HepG2 (cell line): ENCODE data around the gene TADA2A. TPM values are rescaled to one million over a fixed set of nuclear protein-coding genes. Genes with fewer than 3 reads are reported as not detected.
A peak's percentile ranks its signal among the peaks of the same experiment; 100 is the strongest.

Experiments
- FOSL1 ChIP-seq: sonication (generic); formaldehyde crosslinking; IDR thresholded peaks from 2 replicates; pipeline ENCODE4 v1.9.0; 2021; ENCODE audit warnings: missing genetic modification reagents, borderline replicate concordance
- KMT2A ChIP-seq: sonication (generic); formaldehyde crosslinking; IDR thresholded peaks from 2 replicates; pipeline ENCODE4 v1.4.0; 2020; ENCODE audit warnings: missing genetic modification reagents
- NBN ChIP-seq: fragments of 450-650 bp; conservative IDR thresholded peaks from 2 replicates; pipeline ENCODE4 v1.6.1; 2017
- NFE2L2 ChIP-seq: fragments of 150-350 bp; IDR thresholded peaks from 2 replicates; pipeline ENCODE4 v1.6.1; 2014; ENCODE audit warnings: low read length
- NFYB ChIP-seq: sonication (generic); formaldehyde crosslinking; IDR thresholded peaks from 2 replicates; pipeline ENCODE4 v1.4.0; 2020; ENCODE audit warnings: missing genetic modification reagents
- REXO4 ChIP-seq: sonication (generic); formaldehyde crosslinking; IDR thresholded peaks from 2 replicates; pipeline ENCODE4 v1.8.0; 2022; ENCODE audit warnings: missing genetic modification reagents, mild to moderate bottlenecking, borderline replicate concordance
- ZNF207 ChIP-seq: fragments of 450-650 bp; IDR thresholded peaks from 2 replicates; pipeline ENCODE4 v1.6.1; 2016; ENCODE audit warnings: antibody characterized with exemption, borderline replicate concordance
- polyA plus RNA-seq, 8 experiments: library from polyadenylated mRNA; depleted of rRNA in 3 of 8; stranded (reverse) in 7 of 8; unstranded in 1 of 8; fragments of >200 nt; fragmentation: Illumina TruSeq in 4 of 8; extraction: Trizol in 4 of 8; gene quantifications; 2 replicates each; pipeline versions ENCODE4 v1.2.1 to v1.2.3, GENCODE V29; 2011 to 2016; ENCODE audit warnings: low read depth in 4 of 8, missing spikeins in 1 of 8, mixed read lengths in 1 of 8; ENCODE audit not compliant: insufficient read depth in 1 of 8
- total RNA-seq, 5 experiments: library from RNA; depleted of rRNA; stranded (reverse); fragments of >200 nt; fragmentation: Illumina TruSeq; extraction: Trizol; gene quantifications; 2 replicates each; pipeline ENCODE4 v1.2.3, GENCODE V29; 2016; ENCODE audit warnings: low read depth in 1 of 5
- TF ChIP-seq, protein P1 (sequence below): sonication (generic); formaldehyde crosslinking; conservative IDR thresholded peaks from 2 replicates; pipeline ENCODE4 v1.8.0; 2022; ENCODE audit warnings: mild to moderate bottlenecking, moderate library complexity, missing genetic modification reagents
- TF ChIP-seq, protein P2 (sequence below): sonication (generic); formaldehyde crosslinking; IDR thresholded peaks from 2 replicates; pipeline ENCODE4 v1.5.0; 2020; ENCODE audit warnings: mild to moderate bottlenecking, missing genetic modification reagents
- TF ChIP-seq, protein P3 (sequence below), 2 experiments: sonication (generic) in 1 of 2; formaldehyde crosslinking in 1 of 2; IDR thresholded peaks; 2 replicates each; pipeline versions ENCODE4 v1.5.1 to v1.6.1; 2011 to 2020; ENCODE audit warnings: borderline replicate concordance in 1 of 2, low read depth in 1 of 2, low read length in 1 of 2, mild to moderate bottlenecking in 1 of 2, missing genetic modification reagents in 1 of 2, moderate library complexity in 1 of 2
- TF ChIP-seq, protein P4 (sequence below): sonication (generic); formaldehyde crosslinking; IDR thresholded peaks from 2 replicates; pipeline ENCODE4 v1.4.0; 2020; ENCODE audit warnings: missing genetic modification reagents, borderline replicate concordance
- TF ChIP-seq, protein P5 (sequence below): sonication (generic); formaldehyde crosslinking; IDR thresholded peaks from 2 replicates; pipeline ENCODE4 v1.4.0; 2020; ENCODE audit warnings: mild to moderate bottlenecking, missing genetic modification reagents, borderline replicate concordance

Gene TADA2A
- total and polyA plus RNA-seq, 2 of the 13 experiments (the other 11 are each of a cell fraction or from before 2014, with no cell fraction given): 8.0 to 14.0 TPM

DNA sequence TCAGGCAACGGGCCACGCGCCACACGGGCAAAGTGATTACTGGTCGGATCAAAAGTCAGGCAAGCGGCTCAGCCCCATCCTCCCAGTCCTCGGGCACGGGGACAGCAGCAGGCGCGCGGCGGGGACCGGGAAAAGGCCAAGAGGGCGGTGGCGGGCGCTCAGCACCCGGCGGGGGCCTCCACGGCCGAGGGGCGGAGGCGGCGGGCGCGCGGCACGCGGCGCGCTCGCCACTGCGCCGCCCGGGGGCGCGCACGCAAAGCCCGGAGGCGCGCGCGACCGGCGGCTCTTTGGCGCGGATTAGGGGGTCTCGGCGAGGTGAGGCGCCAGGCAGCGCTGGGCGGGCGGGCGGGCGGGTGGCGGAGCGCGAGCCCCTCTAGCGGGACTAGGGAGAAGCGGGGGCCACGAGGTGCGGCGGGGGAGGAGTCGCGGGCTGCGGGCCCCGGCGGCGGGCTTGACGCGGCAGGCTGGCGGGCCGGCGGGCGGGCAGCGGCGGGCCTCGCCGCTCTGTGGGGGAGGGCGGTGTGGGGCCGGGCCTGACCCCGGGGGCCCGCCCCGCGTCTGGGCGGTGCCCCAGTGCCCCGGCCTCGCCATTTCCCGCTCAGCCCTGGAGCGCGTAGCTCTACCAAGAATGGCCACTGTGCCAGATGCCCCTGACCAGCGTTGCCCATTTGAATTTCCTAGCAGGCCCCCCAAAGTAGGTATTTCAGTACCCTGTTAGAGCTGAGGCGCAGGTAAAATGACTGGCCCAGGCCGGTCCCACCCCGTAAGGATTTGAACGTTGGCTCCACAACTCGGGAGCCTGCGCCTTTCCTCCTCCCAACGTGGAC lies at the start of gene TADA2A, which contains the start of gene ACACA (continued):
- TF ChIP-seq, protein P1, sequence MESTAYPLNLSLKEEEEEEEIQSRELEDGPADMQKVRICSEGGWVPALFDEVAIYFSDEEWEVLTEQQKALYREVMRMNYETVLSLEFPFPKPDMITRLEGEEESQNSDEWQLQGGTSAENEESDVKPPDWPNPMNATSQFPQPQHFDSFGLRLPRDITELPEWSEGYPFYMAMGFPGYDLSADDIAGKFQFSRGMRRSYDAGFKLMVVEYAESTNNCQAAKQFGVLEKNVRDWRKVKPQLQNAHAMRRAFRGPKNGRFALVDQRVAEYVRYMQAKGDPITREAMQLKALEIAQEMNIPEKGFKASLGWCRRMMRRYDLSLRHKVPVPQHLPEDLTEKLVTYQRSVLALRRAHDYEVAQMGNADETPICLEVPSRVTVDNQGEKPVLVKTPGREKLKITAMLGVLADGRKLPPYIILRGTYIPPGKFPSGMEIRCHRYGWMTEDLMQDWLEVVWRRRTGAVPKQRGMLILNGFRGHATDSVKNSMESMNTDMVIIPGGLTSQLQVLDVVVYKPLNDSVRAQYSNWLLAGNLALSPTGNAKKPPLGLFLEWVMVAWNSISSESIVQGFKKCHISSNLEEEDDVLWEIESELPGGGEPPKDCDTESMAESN (CRISPR knock-in tag): 0 out of 2 replicates have a peak, but pooled peaks have one; percentile 53
- TF ChIP-seq KMT2A (CRISPR knock-in tag) (peak; percentile 73; the same call in 1 of the 2 replicates), NFYB (CRISPR knock-in tag) (0 out of 2 replicates have a peak, but pooled peaks have one; percentile 19), REXO4 (CRISPR knock-in tag) (no peak), NBN (no peak), ZNF207 (no peak), NFE2L2 (no peak), FOSL1 (CRISPR knock-in tag) (no peak; the same call in 1 of the 2 replicates)
- TF ChIP-seq, protein P2, sequence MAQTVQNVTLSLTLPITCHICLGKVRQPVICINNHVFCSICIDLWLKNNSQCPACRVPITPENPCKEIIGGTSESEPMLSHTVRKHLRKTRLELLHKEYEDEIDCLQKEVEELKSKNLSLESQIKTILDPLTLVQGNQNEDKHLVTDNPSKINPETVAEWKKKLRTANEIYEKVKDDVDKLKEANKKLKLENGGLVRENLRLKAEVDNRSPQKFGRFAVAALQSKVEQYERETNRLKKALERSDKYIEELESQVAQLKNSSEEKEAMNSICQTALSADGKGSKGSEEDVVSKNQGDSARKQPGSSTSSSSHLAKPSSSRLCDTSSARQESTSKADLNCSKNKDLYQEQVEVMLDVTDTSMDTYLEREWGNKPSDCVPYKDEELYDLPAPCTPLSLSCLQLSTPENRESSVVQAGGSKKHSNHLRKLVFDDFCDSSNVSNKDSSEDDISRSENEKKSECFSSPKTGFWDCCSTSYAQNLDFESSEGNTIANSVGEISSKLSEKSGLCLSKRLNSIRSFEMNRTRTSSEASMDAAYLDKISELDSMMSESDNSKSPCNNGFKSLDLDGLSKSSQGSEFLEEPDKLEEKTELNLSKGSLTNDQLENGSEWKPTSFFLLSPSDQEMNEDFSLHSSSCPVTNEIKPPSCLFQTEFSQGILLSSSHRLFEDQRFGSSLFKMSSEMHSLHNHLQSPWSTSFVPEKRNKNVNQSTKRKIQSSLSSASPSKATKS (CRISPR knock-in tag): no peak; the same call in 1 of the 2 replicates
- TF ChIP-seq, protein P3, sequence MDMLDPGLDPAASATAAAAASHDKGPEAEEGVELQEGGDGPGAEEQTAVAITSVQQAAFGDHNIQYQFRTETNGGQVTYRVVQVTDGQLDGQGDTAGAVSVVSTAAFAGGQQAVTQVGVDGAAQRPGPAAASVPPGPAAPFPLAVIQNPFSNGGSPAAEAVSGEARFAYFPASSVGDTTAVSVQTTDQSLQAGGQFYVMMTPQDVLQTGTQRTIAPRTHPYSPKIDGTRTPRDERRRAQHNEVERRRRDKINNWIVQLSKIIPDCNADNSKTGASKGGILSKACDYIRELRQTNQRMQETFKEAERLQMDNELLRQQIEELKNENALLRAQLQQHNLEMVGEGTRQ (IDR thresholded peaks at IDR 0.05; ENCODE audit: low read depth, low read length): no peak
- TF ChIP-seq, protein P3 (CRISPR knock-in tag; IDR thresholded peaks at IDR 0.05; ENCODE audit: borderline replicate concordance): no peak
- TF ChIP-seq, protein P4, sequence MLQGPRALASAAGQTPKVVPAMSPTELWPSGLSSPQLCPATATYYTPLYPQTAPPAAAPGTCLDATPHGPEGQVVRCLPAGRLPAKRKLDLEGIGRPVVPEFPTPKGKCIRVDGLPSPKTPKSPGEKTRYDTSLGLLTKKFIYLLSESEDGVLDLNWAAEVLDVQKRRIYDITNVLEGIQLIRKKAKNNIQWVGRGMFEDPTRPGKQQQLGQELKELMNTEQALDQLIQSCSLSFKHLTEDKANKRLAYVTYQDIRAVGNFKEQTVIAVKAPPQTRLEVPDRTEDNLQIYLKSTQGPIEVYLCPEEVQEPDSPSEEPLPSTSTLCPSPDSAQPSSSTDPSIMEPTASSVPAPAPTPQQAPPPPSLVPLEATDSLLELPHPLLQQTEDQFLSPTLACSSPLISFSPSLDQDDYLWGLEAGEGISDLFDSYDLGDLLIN (CRISPR knock-in tag): peak; percentile 53; the same call in 1 of the 2 replicates
- TF ChIP-seq, protein P5, sequence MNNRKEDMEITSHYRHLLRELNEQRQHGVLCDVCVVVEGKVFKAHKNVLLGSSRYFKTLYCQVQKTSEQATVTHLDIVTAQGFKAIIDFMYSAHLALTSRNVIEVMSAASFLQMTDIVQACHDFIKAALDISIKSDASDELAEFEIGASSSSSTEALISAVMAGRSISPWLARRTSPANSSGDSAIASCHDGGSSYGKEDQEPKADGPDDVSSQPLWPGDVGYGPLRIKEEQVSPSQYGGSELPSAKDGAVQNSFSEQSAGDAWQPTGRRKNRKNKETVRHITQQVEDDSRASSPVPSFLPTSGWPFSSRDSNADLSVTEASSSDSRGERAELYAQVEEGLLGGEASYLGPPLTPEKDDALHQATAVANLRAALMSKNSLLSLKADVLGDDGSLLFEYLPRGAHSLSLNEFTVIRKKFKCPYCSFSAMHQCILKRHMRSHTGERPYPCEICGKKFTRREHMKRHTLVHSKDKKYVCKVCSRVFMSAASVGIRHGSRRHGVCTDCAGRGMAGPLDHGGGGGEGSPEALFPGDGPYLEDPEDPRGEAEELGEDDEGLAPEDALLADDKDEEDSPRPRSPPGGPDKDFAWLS: no peak
